Retinal pigment epithelial cell (primary cell): ENCODE results near the gene MAPK12.

ENCODE experiments used
- DNase-seq: peaks from one replicate; pipeline ENCODE4 v3.0.0-alpha.2; 2010; ENCODE audit warnings: low read depth
- H3K4me3 ChIP-seq: 2 replicates; pipeline ENCODE4 v1.5.1; 2011; ENCODE audit warnings: mild to moderate bottlenecking, low read length, control low read depth, moderate library complexity
- CTCF ChIP-seq: conservative IDR thresholded peaks from 2 replicates; pipeline ENCODE4 v1.5.1; 2011; ENCODE audit warnings: low read depth, low read length, control low read depth, inconsistent platforms

Gene MAPK12

GRCh38 chr22:50270666-50271394 lies 9.3 kb upstream of the MAPK12 start:
- TF ChIP-seq CTCF: no peak
- H3K4me3 ChIP-seq: peak overlapping the region; percentile 42
- no peak for DNase-seq

GRCh38 chr22:50269970-50270665 lies 8.6 kb upstream of the MAPK12 start, which contains the start of gene MAPK11:
MAPK11 (minus strand) TSS chr22:50270380; CDS start chr22:50270292, 88 bp downstream.
- no peak for TF ChIP-seq CTCF
- H3K4me3 ChIP-seq: peak within 1 kb of the TSS; percentile 42
- no peak for DNase-seq

GRCh38 chr22:50269573-50269969 lies 8.1 kb upstream of the MAPK12 start:
- no peak for DNase-seq
- H3K4me3 ChIP-seq: peak overlapping the region; percentile 10
- TF ChIP-seq CTCF: no peak

- DNase-seq: no peak
- no peak overlapping the region for H3K4me3 ChIP-seq
Measured at GRCh38 chr22:50268655-50269113, 7.2 kb upstream of the MAPK12 start.

GRCh38 chr22:50267591-50268390 lies 6.3 kb upstream of the MAPK12 start:
- H3K4me3 ChIP-seq: no peak overlapping the region
- no peak for DNase-seq
- TF ChIP-seq CTCF: peak; percentile 37

More at GRCh38 chr22:50268655-50269113, 7.2 kb upstream of the MAPK12 start:
- no peak for TF ChIP-seq CTCF

GRCh38 chr22:50266994-50267393 lies 5.5 kb upstream of the MAPK12 start:
- no peak for TF ChIP-seq CTCF
- no peak for DNase-seq
- H3K4me3 ChIP-seq: no peak overlapping the region
